ENCODE data around the gene RALGPS1.

DNA sequence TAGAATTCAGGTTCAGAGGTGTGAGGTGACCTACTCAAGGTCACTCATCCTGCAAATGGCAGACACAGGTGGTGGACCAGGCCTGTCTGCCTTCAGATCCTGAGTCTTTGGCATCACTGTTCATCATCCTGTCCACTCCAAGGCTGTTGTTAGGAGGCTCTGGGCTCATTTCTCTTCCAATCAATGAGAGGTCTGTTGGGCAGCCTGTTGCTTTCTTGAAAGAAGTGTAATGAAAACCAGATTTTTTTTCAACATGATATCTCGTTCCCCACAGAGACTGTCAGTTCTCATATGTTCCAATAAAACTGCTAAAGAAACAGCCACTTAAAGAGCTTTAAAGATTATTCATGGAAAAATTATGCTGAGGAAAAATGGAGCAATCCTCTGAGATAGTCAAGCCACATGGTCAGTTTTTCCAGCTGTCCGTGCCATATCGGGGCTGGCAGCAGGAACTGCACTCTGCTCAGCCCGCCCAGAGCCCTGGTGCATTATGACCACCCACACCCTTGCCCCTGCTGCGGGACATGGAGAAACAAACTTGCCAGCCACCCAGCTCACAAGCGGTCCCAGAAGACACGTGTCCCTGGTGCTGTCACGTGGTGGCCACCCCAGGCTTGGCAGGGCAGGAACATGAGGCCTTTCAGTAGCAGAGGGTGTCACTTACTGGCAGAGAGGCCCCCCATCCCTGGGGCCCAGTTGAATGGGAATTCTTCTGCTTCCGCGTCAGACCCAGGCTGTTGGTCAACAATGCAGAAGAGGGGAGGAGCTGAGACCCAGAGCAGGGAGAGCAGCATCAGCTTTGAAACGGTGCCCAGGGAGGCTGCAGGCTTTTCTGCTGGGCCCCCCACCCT is 271.6 kb downstream of the RALGPS1 start:
- TF ChIP-seq, protein P1, sequence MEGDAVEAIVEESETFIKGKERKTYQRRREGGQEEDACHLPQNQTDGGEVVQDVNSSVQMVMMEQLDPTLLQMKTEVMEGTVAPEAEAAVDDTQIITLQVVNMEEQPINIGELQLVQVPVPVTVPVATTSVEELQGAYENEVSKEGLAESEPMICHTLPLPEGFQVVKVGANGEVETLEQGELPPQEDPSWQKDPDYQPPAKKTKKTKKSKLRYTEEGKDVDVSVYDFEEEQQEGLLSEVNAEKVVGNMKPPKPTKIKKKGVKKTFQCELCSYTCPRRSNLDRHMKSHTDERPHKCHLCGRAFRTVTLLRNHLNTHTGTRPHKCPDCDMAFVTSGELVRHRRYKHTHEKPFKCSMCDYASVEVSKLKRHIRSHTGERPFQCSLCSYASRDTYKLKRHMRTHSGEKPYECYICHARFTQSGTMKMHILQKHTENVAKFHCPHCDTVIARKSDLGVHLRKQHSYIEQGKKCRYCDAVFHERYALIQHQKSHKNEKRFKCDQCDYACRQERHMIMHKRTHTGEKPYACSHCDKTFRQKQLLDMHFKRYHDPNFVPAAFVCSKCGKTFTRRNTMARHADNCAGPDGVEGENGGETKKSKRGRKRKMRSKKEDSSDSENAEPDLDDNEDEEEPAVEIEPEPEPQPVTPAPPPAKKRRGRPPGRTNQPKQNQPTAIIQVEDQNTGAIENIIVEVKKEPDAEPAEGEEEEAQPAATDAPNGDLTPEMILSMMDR (IDR thresholded peaks at IDR 0.05), result peak in 1 of 3 experiments; percentile 14
- TF ChIP-seq POLR2A (IDR thresholded peaks at IDR 0.05) (no peak), POLR2AphosphoS5 (IDR thresholded peaks at IDR 0.05; ENCODE audit: insufficient read depth in 1 of 2, low read depth in 1 of 2) (peak; percentile 79 to 99)

Measured in vagina (tissue), 2 donors.